ENCODE results near the gene BMP8A. TPM values are rescaled to one million over a fixed set of nuclear protein-coding genes. Genes with fewer than 3 reads are reported as not detected.
"Not testable (repeated sequence)": the region's sequence is repeated elsewhere in the genome, so short reads cannot be mapped to it uniquely, and the experiment has no call there.

The BMP8A gene
- total RNA-seq, 1 experiment from 2014 or later: not detected

DNA sequence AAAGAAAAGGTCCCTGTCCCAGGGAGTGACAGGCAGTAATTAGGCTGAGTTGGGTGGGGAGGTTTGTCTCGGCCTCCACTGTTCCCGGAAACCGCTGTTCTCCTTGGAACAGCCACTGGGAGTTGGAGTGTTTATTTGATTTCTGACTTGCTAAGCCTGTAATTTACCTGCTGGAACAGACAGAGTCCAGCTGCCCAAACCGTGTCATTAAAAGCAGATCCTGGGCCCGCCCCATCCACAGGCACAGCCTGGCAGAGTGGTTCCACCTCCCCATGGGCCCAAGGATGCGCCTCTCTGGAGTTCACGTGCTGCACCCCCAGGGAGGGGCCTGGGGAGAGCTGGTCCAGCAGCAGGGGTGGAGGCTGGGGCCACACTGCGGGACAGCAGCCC lies 35.7 kb downstream of the BMP8A start:
- DNase-seq (ENCODE audit: low read depth): not testable (repeated sequence)

DNA sequence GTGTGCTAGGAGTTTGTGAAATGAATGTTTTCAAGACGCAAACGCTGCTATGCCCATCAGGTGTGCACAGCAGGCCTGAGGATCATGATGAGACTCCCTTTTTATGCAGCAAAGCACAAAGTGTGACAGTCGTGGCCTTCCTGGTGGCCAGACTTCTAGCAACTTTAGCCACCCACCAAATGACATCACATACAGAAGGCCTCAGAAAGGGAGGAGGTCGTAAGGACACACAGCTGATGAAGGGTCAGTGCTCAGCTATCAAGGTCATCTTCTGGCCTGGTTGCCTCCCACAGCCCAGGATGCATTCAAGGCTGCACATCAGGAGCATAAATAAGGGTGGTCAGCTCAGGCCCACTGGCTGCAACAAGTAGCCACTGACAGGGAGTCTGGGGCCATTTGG lies 36.6 kb downstream of the BMP8A start:
- no peak for DNase-seq (ENCODE audit: low read depth)

- DNase-seq (ENCODE audit: low read depth): no peak
These were observed 38.6 kb downstream of the BMP8A start for GRCh38 chr1:39529901-39530535.

DNA sequence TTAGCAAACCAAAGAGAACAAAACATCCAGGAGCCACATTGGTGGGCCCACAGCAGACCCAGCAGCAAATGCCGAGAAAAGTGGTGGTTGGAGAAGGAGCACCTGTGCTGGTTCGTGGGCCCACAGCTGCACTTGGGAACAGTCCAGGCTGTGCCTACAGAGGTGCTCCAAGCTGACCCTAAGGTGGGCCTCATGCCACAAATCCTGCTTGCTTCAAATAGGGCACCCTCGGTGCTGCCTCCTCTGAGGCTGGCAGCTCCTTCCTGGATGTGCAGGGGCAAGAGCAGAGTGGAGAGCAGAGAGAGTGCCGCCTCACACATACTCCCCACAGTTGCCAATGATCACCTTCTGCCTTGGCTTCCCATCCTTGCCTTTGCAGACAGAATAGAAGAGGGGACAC lies 40.1 kb downstream of the BMP8A start:
- no peak for DNase-seq (ENCODE audit: low read depth)

DNA sequence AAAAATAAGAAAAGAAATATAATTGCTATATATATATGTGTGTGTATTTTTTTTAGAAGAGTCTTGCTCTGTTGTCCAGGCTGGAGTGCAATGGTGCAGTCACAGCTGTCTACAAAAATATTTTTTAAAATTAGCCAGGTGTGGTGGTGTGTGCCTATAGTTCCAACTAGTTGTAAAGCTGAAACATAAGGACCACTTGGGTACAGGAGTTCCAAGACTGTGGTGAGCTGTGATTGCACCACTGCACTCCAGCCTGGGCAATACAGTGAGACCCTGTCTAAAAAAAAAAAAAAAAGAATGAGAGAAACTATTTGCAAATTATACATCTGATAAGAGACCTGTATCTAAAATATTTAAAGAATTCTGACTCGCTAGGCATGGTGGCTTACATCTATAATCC lies 42.0 kb downstream of the BMP8A start:
- DNase-seq (ENCODE audit: low read depth): no peak

- no peak for DNase-seq (ENCODE audit: low read depth)
These were observed 47.3 kb downstream of the BMP8A start for GRCh38 chr1:39538531-39539251.

- peak; percentile 71 for DNase-seq (ENCODE audit: low read depth)
These were observed 47.9 kb downstream of the BMP8A start for GRCh38 chr1:39539252-39539790.

DNA sequence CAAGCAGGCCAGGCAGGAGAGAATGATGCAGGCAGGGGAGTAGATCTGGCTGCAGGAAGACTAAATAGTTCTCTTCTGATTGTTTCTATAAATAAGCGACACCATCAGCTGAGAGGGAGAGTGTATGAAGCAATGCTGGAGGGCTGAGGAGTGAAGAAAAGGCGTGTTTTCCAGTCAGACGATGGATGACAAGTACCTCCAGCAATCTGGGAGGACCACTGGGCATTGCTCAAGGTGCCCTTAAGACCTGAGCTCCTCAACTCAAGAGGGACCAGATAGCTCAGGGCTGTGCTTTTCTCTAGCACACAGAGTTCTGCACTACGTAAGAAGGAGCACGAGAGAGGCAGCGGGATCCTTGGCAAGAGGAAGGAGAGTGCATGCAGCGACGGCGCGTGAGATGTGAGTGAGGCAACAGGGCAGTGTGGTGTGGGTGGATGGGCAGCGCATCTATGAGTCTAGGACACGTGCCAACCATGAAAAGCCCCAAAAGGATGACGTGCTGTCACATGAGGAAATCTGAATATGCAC lies 49.1 kb downstream of the BMP8A start:
- peak; percentile 39 for DNase-seq (ENCODE audit: low read depth)

GRCh38 chr1:39542924-39543323 lies 51.5 kb downstream of the BMP8A start:
- no peak for DNase-seq (ENCODE audit: low read depth)

- DNase-seq (ENCODE audit: low read depth): no peak
These were observed 52.9 kb downstream of the BMP8A start for GRCh38 chr1:39544327-39544726.

DNA sequence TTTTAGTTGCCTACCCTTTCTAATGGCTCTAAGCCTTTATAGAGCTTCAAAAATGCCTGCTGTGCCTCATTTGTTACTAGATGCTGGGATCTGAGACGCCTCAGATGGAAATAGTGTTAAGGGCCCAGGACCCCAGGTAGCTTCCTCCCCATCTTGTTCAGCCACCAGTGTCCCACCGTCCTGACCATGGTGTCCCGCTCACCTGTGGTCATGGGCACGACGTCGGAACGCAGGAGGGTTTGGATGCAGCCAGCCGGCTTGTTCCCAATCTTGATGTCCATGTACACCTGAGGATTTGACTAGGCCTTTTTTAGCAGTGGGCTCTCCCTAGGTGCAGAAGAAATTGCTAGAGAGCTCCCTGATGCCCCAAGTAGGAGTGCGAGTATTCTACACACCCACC lies 54.1 kb downstream of the BMP8A start:
- DNase-seq (ENCODE audit: low read depth): no peak

- no peak for DNase-seq (ENCODE audit: low read depth)
These were observed 62.8 kb downstream of the BMP8A start for GRCh38 chr1:39554277-39554676.

DNA sequence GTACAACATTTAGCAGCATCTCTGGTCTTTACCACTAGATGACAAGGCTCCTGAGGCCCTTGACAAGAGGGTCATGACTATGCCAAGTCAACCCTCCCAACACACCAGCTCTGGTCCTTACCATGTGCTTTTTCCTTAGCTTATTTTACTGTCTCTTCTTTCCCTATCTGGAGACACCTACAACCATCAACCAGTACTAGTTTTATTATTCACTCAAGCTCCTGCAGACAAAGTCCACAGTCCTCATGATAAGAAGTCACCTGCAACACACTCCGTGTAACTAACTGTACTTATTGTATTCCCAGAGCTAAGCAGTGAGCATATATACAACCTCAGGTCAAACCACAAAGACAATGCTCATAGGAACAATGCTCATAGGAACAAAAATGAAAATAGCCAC lies 69.8 kb downstream of the BMP8A start:
- DNase-seq (ENCODE audit: low read depth): no peak

GRCh38 chr1:39562886-39563285 lies 71.5 kb downstream of the BMP8A start:
- DNase-seq (ENCODE audit: low read depth): no peak

- DNase-seq (ENCODE audit: low read depth): no peak
These were observed 72.2 kb downstream of the BMP8A start for GRCh38 chr1:39563669-39564068.

- no peak for DNase-seq (ENCODE audit: low read depth)
These were observed 72.9 kb downstream of the BMP8A start for GRCh38 chr1:39564340-39564739.

DNA sequence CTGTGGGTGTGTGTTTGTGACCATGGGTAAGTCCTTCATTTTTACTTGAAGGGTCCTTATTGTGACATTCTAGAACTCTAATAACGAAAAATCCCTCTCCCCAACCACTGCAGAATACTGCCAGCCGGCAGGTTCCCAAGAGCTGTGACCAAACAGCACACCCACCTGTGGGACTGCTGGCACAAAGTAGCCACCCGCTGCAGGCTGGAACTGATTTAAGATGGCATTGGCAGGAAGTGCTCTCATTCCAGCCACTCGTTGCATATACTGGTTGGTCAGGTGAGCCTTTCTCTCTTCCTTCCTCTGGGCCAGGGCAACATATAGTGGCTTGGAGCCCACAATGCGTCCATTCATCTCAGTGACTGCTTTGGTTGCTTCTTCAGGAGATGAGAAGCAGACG lies 73.5 kb downstream of the BMP8A start:
- no peak for DNase-seq (ENCODE audit: low read depth)

GRCh38 chr1:39566441-39567137 lies 75.2 kb downstream of the BMP8A start:
- DNase-seq (ENCODE audit: low read depth): no peak

DNA sequence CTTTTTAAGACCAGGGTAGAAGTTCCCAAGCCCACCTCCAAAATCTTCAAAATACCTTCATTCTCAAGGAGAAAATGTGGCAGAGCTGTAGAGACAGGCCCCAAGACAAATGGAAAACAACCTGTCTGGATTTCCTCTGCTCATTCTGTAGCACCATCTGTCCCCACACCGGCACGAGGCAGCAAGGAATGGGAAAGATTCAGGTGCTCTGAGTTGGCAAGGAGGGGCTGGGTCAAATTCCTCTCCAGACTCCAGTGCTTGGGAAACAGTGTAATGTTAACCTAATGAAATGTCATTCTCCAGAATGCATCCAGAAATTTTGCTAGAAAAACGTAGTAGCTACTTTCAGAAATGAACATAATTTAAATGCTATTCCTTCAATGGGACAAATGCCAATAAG lies 75.9 kb downstream of the BMP8A start:
- DNase-seq (ENCODE audit: low read depth): no peak

DNA sequence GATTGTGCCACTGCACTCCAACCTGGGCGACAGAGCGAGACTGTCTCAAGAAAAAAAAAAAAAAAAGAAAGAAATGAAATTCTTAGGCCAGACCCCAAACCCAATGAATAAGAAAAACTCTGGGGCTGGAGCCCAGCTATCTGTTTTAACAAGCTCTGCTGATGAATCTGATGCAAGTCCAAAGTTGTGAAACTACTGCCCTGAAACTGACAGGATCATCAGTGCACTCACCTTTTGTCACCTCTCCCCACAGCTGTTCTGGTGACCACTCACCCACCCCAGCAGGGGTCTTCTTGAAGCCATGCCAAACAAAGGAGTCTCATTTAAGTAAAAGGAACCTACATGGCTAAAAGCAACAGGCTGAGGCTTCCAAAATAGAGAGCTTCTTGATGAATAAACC lies 76.8 kb downstream of the BMP8A start:
- DNase-seq (ENCODE audit: low read depth): no peak

GRCh38 chr1:39569034-39569433 lies 77.6 kb downstream of the BMP8A start:
- no peak for DNase-seq (ENCODE audit: low read depth)

GRCh38 chr1:39570477-39571177 lies 79.2 kb downstream of the BMP8A start:
- DNase-seq (ENCODE audit: low read depth): no peak

Data from LHCN-M2 (cell line).